ENCODE measurements around the gene CACNA1S.

DNA sequence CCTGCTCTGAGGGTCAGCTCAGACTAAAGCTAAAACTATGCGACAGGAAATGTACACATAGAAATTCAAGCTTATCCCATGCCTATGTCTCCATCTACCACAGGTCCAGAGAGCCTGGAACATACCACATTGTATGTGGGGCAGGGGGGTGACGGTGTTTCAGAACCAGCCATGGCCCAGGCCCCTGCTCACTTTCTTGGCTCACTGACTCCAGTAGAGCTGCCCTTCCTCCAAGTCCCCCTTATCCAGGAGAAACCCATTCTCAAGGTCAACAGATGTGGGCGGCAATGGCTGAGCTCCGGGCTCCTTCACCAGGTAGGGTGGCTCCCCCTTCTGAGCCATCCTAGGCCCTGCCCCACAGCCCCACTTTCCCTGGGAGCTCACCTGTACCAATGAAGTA lies 21.0 kb downstream of the CACNA1S start:
- TF ChIP-seq, protein P1, sequence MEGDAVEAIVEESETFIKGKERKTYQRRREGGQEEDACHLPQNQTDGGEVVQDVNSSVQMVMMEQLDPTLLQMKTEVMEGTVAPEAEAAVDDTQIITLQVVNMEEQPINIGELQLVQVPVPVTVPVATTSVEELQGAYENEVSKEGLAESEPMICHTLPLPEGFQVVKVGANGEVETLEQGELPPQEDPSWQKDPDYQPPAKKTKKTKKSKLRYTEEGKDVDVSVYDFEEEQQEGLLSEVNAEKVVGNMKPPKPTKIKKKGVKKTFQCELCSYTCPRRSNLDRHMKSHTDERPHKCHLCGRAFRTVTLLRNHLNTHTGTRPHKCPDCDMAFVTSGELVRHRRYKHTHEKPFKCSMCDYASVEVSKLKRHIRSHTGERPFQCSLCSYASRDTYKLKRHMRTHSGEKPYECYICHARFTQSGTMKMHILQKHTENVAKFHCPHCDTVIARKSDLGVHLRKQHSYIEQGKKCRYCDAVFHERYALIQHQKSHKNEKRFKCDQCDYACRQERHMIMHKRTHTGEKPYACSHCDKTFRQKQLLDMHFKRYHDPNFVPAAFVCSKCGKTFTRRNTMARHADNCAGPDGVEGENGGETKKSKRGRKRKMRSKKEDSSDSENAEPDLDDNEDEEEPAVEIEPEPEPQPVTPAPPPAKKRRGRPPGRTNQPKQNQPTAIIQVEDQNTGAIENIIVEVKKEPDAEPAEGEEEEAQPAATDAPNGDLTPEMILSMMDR (IDR thresholded peaks at IDR 0.05; ENCODE audit: low read depth, low read length, poor library complexity, severe bottlenecking): no peak
- no peak for TF ChIP-seq EZH2phosphoT487 (IDR thresholded peaks at IDR 0.05; ENCODE audit: borderline replicate concordance, low read length)
